ENCODE measurements around the gene KMT5C.

KMT5C gene

GRCh38 chr19:55389386-55390317, 50.0 kb downstream of the KMT5C start:
- no peak for DNase-seq

- DNase-seq: no peak
Observed at GRCh38 chr19:55390461-55390880, 50.8 kb downstream of the KMT5C start.

DNA sequence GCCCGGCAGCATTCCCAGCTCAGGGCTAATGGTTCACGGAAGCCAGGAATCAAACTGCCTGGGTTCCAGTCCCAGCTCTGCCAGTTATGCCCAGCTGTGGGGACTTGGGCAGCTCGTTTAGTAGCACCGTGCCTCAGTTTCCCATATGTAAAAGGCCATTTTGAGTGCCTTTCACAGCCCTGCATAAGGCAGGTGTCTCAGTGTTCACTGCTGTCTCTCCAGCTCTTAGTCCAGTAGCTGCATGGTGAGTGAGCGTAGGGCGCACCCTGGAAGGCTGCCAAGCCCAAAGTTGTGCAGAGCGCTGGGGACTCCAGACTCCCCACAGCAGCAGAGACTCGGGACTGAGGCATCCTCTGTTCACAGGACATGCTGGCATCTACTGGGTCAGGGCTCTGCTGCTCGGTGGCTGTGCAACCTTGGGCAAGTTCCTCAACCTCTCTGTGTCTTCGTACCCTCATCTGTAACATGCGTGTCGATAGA, 51.6 kb downstream of the KMT5C start:
- DNase-seq: no peak

- DNase-seq: no peak
Observed at GRCh38 chr19:55391702-55392615, 52.3 kb downstream of the KMT5C start.

- DNase-seq: no peak
Observed at GRCh38 chr19:55392820-55393761, 53.4 kb downstream of the KMT5C start.

Data from CD4-positive, alpha-beta T cell treated with Interleukin-15 for 1 hour (primary cell).